Loucy (cell line): ENCODE results near the gene FYN.

Experiments
- H2AFZ ChIP-seq: fragments of 200-600 bp; sonication (generic); 2 replicates; pipeline ENCODE4 v1.6.0; 2016; ENCODE audit warnings: antibody characterized with exemption, mild to moderate bottlenecking, low read length, moderate library complexity
- H3F3A ChIP-seq: fragments of 200-600 bp; 2 replicates; pipeline ENCODE4 v1.6.0; 2016; ENCODE audit warnings: antibody characterized with exemption, low read depth, mild to moderate bottlenecking
- H3K27me3 ChIP-seq: fragments of 200-600 bp; sonication (generic); 2 replicates; pipeline ENCODE4 v1.6.1; 2014; ENCODE audit warnings: low read length, mild to moderate bottlenecking; ENCODE audit not compliant: insufficient read depth, poor library complexity, severe bottlenecking
- H3K36me3 ChIP-seq: fragments of 200-600 bp; sonication (generic); 2 replicates; pipeline ENCODE4 v1.6.1; 2016; ENCODE audit warnings: low read length; ENCODE audit not compliant: insufficient read depth
- H3K4me1 ChIP-seq: fragments of 200-600 bp; sonication (generic); 2 replicates; pipeline ENCODE4 v1.5.1; 2014; ENCODE audit warnings: low read length, mild to moderate bottlenecking; ENCODE audit not compliant: insufficient read depth, poor library complexity, severe bottlenecking
- H3K4me2 ChIP-seq: fragments of 200-600 bp; sonication (generic); 2 replicates; pipeline ENCODE4 v1.6.0; 2014; ENCODE audit warnings: antibody characterized with exemption, low read length, low read depth, mild to moderate bottlenecking; ENCODE audit not compliant: poor library complexity, severe bottlenecking
- H3K4me3 ChIP-seq: fragments of 200-600 bp; sonication (generic); 2 replicates; pipeline ENCODE4 v1.5.1; 2014; ENCODE audit warnings: low read length, mild to moderate bottlenecking, mixed read lengths; ENCODE audit not compliant: poor library complexity, severe bottlenecking
- H3K79me2 ChIP-seq: fragments of 200-600 bp; sonication (generic); 2 replicates; pipeline ENCODE4 v1.6.1; 2014; ENCODE audit warnings: low read length; ENCODE audit not compliant: insufficient read depth
- H3K9ac ChIP-seq: fragments of 200-600 bp; sonication (generic); 2 replicates; pipeline ENCODE4 v1.6.0; 2014; ENCODE audit warnings: mild to moderate bottlenecking, low read depth, low read length, moderate library complexity; ENCODE audit not compliant: poor library complexity, severe bottlenecking
- H3K9me2 ChIP-seq: fragments of 200-600 bp; sonication (generic); replicated peaks from 2 replicates; pipeline ENCODE4 v1.6.1; 2016; ENCODE audit warnings: low read depth, low read length, mixed read lengths
- H3K9me3 ChIP-seq: fragments of 200-600 bp; sonication (generic); 2 replicates; pipeline ENCODE4 v1.6.1; 2014; ENCODE audit warnings: mild to moderate bottlenecking, antibody characterized with exemption, low read length, low read depth; ENCODE audit not compliant: insufficient read depth
- H4K20me1 ChIP-seq: fragments of 200-600 bp; sonication (generic); 2 replicates; pipeline ENCODE4 v1.6.0; 2014; ENCODE audit warnings: antibody characterized with exemption, low read length, mild to moderate bottlenecking; ENCODE audit not compliant: insufficient read depth, poor library complexity, severe bottlenecking
- CTCF ChIP-seq: fragments of 200-600 bp; sonication (generic); conservative IDR thresholded peaks from 2 replicates; pipeline ENCODE4 v1.5.1; 2014; ENCODE audit warnings: mild to moderate bottlenecking, antibody characterized with exemption, low read length
- EZH2phosphoT487 ChIP-seq: fragments of 200-600 bp; IDR thresholded peaks from 2 replicates; pipeline ENCODE4 v1.6.1; 2018; ENCODE audit warnings: antibody characterized with exemption, mild to moderate bottlenecking, moderate library complexity, borderline replicate concordance

Gene FYN

DNA sequence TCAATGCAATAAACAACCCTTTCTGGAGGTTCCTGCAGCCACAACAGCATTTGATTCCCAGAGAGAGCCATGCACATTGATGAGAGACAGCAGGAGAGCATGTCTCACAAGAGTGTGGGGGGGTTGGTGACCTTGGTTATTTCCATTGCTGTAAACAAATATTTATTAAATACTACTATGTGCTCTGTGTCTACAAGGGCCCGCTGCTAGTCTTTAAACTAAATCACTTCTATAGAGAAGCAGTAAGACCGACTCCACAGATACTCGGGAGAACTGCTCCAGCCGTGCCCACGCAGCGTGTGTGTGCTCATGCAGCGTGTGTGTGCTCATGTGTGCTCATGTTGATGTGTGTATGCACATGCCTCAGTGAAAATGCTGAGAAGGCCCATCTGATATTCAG lies 184.9 kb downstream of the FYN start:
- no peak overlapping the region for H3K9ac ChIP-seq
- H3K4me2 ChIP-seq = no peak overlapping the region
- H3F3A ChIP-seq = no peaks in the 10 kb centered on the region
- no peaks in the 10 kb centered on the region for H3K79me2 ChIP-seq
- peaks cover 86% of the 10 kb centered on the region; the same call in 1 of the 2 replicates for H3K36me3 ChIP-seq
- no peak for TF ChIP-seq EZH2phosphoT487
- TF ChIP-seq CTCF = no peak
- H3K27me3 ChIP-seq = no peaks in the 10 kb centered on the region
- no peaks in the 10 kb centered on the region for H3K9me3 ChIP-seq
- no peaks in the 10 kb centered on the region for H3K9me2 ChIP-seq
- H3K4me3 ChIP-seq = no peak overlapping the region
- no peak overlapping the region for H2AFZ ChIP-seq
- H3K4me1 ChIP-seq = peaks cover 20% of the 10 kb centered on the region
- H4K20me1 ChIP-seq = no peaks in the 10 kb centered on the region

- no peaks in the 10 kb centered on the region for H3K9me2 ChIP-seq
- no peaks in the 10 kb centered on the region for H3K27me3 ChIP-seq
- TF ChIP-seq CTCF (no peak), EZH2phosphoT487 (no peak)
- no peaks in the 10 kb centered on the region for H3K79me2 ChIP-seq
- no peak overlapping the region for H2AFZ ChIP-seq
- H3F3A ChIP-seq = no peaks in the 10 kb centered on the region
- H3K4me1 ChIP-seq = peaks cover 14% of the 10 kb centered on the region
- peaks cover 82% of the 10 kb centered on the region; the same call in 1 of the 2 replicates for H3K36me3 ChIP-seq
- no peak overlapping the region for H3K4me2 ChIP-seq
- H3K9me3 ChIP-seq = no peaks in the 10 kb centered on the region
- no peak overlapping the region for H3K9ac ChIP-seq
- no peaks in the 10 kb centered on the region for H4K20me1 ChIP-seq
- no peak overlapping the region for H3K4me3 ChIP-seq
Measured at GRCh38 chr6:111687652-111688051, 185.6 kb downstream of the FYN start.

GRCh38 chr6:111686932-111687266 lies 186.4 kb downstream of the FYN start:
- Histone ChIP-seq H3F3A (no peaks in the 10 kb centered on the region), H3K4me2 (no peak overlapping the region), H3K9ac (no peak overlapping the region), H3K4me1 (peaks cover 6% of the 10 kb centered on the region), H3K9me3 (no peaks in the 10 kb centered on the region), H3K9me2 (no peaks in the 10 kb centered on the region), H3K79me2 (no peaks in the 10 kb centered on the region), H3K27me3 (no peaks in the 10 kb centered on the region), H3K4me3 (no peak overlapping the region), H4K20me1 (no peaks in the 10 kb centered on the region), H2AFZ (no peak overlapping the region), H3K36me3 (peaks cover 82% of the 10 kb centered on the region; the same call in 1 of the 2 replicates)
- TF ChIP-seq EZH2phosphoT487 = no peak
- no peak for TF ChIP-seq CTCF
